GM19397 (cell line): ENCODE results near the gene SUPT20HL2.
"Not testable (repeated sequence)": the region's sequence is repeated elsewhere in the genome, so short reads cannot be mapped to it uniquely, and the experiment has no call there.

ENCODE experiments used
- ATAC-seq: cut with Tn5 transposase; IDR thresholded peaks from one replicate; pipeline ENCODE4 v1.9.1; 2021; ENCODE audit warnings: mild to moderate bottlenecking, moderate library complexity; ENCODE audit not compliant: unreplicated experiment

The SUPT20HL2 gene

DNA sequence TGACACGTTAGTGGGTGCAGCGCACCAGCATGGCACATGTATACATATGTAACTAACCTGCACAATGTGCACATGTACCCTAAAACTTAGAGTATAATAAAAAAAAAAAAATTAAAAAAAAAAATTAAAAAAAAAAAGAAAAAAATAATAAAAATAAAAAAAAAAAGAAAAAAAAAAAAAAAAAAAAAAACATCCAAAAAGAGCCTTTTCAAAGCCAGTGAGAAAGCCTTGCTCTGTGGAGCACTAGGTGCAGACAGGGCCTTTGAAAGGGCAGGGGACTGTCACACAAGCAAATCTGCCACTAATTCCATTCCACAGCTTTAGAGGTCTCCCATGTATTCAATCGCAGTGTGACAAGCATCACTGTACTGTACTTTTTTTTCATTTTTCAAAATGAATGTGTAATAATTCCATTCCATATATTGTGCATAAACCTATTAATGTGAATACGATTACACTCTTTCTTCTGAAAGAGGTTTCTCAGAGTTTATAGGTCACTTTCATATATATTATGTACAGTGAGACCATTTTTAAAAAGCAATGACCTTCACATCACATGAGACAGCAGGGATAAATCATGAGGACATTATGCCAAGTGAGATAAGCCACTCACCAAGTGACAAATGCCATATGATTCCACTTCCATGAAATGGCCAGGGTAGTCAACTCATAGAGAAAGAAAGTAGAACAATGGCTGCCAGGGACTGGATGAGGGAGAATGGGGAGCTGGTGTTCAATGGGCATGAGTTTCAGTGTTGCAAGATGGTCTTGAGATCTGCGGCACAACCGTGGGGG is 4.1 kb downstream of the SUPT20HL2 start:
- ATAC-seq, result not testable (repeated sequence)

- not testable (repeated sequence) for ATAC-seq
Measured at GRCh38 chrX:24308803-24309202, 5.1 kb downstream of the SUPT20HL2 start.

GRCh38 chrX:24306440-24306839 is 7.4 kb downstream of the SUPT20HL2 start:
- no peak for ATAC-seq

- no peak for ATAC-seq
Measured at GRCh38 chrX:24305905-24306304, 8.0 kb downstream of the SUPT20HL2 start.

DNA sequence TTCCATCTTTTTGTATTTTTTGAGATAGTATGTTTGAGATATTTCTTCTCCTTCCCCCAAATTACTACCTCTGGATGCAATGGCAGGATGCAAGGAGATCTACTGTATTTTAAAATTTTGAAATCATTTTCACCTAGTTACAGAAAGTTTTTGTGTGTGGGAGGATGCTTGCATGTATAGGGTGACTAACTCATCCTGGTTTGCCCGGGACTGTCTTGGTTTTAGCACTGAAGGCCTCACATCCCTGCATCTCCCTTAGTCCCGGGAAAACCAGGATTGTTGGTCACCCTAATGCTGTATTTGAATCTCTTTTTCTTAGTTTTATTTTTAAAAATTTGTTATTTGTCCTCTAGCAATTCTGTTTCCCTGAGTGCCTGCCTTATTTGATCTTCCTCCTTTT is 12.1 kb downstream of the SUPT20HL2 start:
- no peak for ATAC-seq

GRCh38 chrX:24301060-24301459 is 12.8 kb downstream of the SUPT20HL2 start:
- ATAC-seq, result no peak

GRCh38 chrX:24298191-24298590 is 15.7 kb downstream of the SUPT20HL2 start:
- ATAC-seq, result no peak

- ATAC-seq, result no peak
Measured at GRCh38 chrX:24294619-24295018, 19.2 kb downstream of the SUPT20HL2 start.

DNA sequence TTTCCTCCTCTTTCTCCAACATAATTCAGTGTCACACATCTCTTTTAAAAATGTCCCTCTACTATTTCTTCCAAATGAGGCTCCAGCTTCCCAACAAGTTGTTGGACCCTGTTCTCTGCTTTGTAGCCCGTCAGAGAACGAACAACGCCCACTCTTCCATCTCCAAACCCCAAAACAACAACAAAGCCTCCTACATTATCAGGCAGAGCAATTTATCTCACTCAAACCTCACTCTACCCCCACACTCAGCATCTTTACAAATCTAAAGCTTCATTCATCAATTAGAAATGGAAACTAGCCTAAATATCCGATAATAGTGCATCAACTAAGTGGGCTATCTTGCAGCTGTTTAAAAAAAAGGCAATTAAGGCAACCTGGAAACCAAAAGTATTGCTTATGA is 20.5 kb downstream of the SUPT20HL2 start:
- ATAC-seq, result no peak

DNA sequence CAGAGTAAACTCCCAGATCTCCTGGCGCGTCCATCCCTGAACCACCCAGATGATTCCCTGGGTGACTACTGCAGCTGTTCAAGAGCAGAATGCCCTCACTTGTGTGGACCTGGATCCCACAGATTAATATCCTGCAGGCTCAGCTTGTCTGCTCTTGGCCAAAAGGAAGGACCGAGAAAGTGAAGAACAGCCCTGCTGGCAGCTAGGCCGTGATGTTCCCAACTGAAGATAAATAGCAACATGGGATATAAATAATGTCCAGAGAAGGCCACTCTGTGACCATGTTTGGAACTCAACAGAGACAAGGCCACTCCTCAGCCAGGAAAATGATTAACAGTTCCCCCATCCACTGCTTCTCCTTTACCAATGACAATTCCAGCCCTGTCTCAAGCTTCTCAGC is 21.5 kb downstream of the SUPT20HL2 start:
- no peak for ATAC-seq

DNA sequence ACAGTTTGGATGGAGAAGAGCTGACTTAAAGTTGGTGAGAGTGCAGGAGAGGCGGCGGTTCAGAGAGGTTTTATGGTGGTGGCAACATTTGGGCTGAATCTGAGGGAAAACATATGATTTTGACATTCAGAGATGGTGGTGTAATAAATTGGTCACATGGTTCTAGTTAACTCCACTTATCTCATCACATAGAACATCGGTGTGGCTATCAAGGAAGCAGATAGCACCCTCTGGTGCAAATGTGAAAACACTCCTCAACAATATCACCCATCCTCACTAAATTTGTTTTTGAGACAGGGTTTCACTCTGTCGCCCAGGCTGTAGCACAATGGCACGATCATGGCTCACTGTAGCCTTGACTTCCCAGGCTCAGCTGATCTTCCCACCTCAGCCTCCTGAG is 28.8 kb downstream of the SUPT20HL2 start:
- ATAC-seq, result no peak

GRCh38 chrX:24283127-24283794 is 30.6 kb downstream of the SUPT20HL2 start:
- ATAC-seq, result no peak

GRCh38 chrX:24282381-24283126 is 31.3 kb downstream of the SUPT20HL2 start:
- ATAC-seq, result no peak

GRCh38 chrX:24277405-24277804 is 36.5 kb downstream of the SUPT20HL2 start:
- no peak for ATAC-seq

- ATAC-seq, result no peak
Measured at GRCh38 chrX:24276015-24276414, 37.9 kb downstream of the SUPT20HL2 start.

DNA sequence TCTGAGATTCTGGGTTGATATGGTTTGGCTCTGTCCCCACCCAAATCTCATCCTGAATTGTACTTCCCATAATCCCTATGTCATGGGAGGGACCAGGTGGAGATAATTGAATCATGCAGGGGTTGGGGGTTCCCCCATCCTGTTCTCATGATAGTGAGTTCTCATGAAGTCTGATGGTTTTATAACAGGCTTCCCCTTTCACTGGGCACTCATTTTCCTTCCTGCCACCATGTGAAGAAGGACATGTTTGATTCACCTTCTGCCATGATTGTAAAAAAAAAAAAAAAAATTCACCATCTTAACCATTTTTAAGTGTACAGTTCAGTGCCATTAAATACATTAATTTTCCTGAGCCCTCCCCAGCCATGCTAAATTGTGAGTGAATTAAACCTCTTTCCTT is 42.6 kb downstream of the SUPT20HL2 start:
- no peak for ATAC-seq

DNA sequence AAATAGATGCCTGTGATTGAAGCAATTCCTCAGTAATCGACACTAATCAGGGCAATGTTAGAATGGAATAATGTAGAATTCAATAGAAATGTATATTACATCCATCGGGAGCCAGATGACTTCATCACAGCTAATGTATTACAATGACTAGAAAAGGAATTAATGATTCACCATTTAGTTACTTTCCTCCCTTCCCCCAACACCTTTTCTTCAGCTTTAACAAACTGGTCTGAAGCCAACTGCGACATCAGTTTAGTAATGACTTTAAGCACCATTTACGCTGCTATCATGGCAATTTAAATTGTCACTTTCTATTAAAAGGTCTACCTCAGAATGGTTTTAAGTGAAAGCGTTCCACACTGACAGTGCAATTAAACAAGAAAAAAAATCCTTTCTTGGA is 45.1 kb downstream of the SUPT20HL2 start:
- no peak for ATAC-seq

GRCh38 chrX:24266996-24267395 is 46.9 kb downstream of the SUPT20HL2 start:
- no peak for ATAC-seq

DNA sequence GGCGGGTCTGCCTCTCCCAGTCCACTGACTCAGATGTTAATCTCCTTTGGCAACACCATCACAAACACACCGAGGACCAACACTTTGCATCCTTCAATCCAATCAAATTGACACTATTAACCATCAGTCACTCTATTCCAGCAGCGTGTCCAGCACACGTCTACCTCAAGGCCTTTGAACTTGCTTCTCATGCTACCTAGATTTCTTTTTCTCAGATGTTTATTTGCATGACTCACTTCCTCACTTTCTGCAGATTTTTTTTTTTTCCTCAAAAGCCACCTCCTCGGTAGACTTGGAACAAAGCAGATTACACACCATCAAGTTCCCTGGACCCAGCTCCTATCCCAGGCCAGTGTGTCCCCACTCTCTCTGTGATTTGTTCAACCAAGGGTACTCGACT is 49.5 kb downstream of the SUPT20HL2 start:
- no peak for ATAC-seq

- no peak for ATAC-seq
Measured at GRCh38 chrX:24262309-24262708, 51.6 kb downstream of the SUPT20HL2 start.
